HG03439 (cell line): ENCODE results near the gene RAD51D.
"Not testable (repeated sequence)": the region's sequence is repeated elsewhere in the genome, so short reads cannot be mapped to it uniquely, and the experiment has no call there.

Source experiments
- ATAC-seq: cut with Tn5 transposase; IDR thresholded peaks from one replicate; pipeline ENCODE4 v1.9.1; 2021; ENCODE audit warnings: mild to moderate bottlenecking, moderate library complexity; ENCODE audit not compliant: unreplicated experiment

Gene RAD51D

GRCh38 chr17:35073183-35073790 is 46.4 kb downstream of the RAD51D start:
- no peak for ATAC-seq

DNA sequence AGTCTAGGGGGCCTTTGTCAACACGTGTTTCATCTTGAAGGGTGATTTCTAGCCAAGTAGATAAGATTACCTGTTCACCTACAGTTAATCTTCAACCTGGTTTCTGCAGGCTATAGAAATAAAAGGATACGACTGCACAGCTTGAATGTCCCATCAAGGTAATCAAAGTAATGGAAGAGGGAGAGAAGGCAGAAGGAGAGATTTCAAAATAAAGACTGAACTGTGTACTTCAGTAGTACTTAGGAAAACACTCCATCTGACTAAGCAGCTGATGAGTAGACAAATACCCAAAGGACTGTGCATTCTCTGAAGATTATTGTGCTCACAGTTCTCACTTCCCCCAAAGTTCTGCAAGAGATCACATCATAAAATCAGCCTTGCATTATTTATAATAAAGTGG is 50.3 kb downstream of the RAD51D start:
- no peak for ATAC-seq

- ATAC-seq = no peak
Measured at GRCh38 chr17:35068249-35068648, 51.4 kb downstream of the RAD51D start.

DNA sequence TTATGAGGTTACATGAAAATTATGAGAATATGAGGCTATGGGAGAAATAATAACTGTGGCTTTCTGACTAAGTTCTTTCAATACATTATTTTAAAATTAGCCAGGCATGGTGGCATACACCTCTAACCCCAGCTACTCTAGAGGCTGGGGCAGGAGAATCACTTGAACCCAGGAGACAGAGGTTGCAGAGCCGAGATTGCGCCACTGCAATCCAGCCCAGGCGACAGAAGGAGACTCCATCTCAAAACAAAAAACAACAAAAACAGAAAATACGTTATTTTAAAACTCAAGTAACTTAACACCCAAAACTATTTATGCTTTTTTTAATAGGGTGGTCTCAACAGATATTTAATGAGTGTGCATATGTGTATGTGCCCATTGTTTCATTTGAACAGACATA is 53.8 kb downstream of the RAD51D start:
- ATAC-seq = no peak

DNA sequence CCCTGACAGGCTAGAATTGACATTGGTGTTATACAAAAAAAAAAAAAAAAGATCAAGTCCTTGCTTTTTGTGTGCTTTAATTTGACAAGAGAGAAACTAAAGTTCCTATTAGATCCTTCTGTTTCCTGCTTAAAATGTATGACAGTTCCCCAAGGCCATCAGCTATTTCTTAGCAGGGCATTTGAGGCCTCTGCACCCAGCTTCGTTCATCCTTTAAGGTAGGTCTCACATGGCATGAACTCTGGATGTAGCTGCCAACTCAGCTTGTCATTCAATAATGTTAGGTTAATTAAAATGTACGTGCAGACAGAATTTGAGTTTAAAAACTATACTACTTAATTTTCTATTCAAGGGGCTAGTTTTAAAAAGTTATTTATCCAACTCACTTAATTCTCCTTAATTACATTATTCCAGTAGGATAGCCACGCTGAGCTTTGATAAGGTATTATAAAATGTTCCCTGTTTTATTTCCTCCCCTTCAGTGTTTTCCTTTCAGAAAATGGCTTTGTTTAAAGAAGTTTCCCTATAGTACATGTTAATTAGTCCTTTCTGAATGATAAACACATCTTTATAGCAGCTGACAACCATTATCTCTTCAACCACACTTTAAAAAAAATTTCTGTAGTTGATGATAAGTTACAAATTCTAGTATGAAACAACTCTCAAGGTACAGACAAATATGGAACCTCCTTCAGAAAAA is 55.0 kb downstream of the RAD51D start:
- no peak for ATAC-seq

- ATAC-seq = peak; percentile 85
Measured at GRCh38 chr17:35063514-35064223, 56.0 kb downstream of the RAD51D start, which contains the start of gene RFFL. Gene RFFL (minus strand): TSS chr17:35063707. CDS start chr17:35026553, 37,154 bp downstream.

DNA sequence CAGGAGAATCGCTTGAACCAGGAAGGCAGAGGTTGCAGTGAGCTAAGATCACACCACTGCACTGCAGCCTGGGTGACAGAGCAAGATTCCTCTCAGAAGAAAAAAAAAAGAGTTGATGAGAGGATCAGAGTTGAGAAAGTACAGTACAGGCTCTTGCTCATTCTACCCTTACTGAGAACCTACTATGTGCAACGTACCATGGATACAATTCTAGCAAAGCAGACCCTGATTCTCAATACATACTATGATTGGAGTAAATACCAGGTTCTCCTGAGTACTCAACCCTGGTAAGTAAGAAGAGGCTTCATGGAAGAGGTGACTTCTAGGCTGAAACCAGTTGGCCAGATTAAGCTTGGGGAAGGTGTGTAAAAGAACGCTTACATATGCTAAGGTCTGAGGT is 57.4 kb downstream of the RAD51D start:
- ATAC-seq = no peak

GRCh38 chr17:35057332-35057915 is 62.2 kb downstream of the RAD51D start:
- ATAC-seq = no peak

GRCh38 chr17:35056013-35056412 is 63.6 kb downstream of the RAD51D start:
- ATAC-seq = no peak

GRCh38 chr17:35053204-35053603 is 66.5 kb downstream of the RAD51D start:
- no peak for ATAC-seq

DNA sequence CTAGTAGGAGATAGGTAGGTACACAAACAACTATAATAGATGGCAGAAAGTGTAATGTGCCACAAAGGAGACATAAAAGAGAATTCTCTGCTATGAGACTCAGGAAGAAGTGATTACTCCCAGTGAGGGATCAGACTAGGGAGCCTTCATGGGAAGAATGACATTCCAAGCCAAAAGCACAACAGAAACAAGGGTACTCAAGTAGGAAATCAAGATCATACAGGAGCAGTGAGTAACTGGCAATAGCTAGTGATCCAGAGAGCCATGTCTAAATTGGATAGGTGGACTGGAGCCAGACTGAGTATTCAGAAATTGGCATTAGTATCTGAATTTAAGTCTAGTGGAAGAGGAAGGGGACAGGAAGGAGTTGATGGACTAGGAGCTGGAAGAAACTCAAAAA is 66.9 kb downstream of the RAD51D start:
- no peak for ATAC-seq

DNA sequence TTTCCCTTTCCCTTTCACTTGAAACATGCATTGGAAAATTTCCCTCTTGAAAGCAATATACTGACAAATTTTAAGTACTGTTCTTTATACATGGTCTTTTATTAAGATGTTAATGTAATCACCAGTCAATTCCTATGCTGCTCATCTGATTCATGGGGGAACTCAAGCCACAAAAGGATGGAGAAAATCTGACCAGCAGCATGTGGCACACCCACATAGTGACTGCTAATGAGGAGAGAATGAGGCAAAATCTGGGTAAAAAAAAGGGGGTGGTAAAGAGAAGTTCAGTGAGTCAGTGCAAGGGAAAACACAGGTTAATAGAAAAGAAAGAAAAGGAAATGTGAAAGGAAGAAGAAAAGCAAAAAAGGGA is 67.4 kb downstream of the RAD51D start:
- no peak for ATAC-seq

- no peak for ATAC-seq
Measured at GRCh38 chr17:35051579-35052240, 68.0 kb downstream of the RAD51D start.

DNA sequence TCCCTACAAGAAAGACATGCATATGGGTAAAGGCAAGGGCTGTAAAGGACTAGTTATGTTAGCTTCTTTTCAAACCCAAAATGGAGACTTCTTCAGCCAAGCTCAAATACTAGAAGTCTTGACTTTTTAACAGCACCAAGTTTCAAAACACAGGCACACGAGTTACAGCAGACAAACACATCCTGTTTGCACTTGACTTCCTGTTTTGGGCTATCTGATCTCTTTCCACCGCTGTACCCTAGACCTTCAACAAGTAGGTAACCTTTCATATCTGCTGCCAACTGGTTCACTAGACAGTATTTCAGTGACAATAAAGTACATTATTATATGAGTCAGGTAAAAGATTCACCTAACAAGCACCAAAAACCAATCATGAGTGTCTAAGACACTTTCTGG is 68.5 kb downstream of the RAD51D start:
- no peak for ATAC-seq

DNA sequence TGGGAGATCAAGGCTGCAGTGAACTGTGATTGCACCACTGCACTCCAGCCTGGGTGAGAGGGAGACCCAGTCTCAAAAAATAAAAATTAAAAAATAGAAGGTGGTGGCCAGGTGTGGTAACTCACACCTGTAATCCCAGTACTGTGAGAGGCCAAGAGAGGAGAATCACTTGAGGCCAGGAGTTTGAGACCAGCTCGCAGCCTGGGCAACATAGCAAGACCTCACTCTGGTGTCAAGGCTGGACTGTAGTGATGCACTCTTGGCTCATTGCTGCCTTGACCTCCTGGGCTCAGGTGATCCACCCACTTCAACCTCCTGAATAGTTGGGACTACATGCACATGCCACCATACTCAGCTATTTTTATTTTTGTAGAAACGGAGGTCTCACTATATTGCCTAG is 69.5 kb downstream of the RAD51D start:
- no peak for ATAC-seq

DNA sequence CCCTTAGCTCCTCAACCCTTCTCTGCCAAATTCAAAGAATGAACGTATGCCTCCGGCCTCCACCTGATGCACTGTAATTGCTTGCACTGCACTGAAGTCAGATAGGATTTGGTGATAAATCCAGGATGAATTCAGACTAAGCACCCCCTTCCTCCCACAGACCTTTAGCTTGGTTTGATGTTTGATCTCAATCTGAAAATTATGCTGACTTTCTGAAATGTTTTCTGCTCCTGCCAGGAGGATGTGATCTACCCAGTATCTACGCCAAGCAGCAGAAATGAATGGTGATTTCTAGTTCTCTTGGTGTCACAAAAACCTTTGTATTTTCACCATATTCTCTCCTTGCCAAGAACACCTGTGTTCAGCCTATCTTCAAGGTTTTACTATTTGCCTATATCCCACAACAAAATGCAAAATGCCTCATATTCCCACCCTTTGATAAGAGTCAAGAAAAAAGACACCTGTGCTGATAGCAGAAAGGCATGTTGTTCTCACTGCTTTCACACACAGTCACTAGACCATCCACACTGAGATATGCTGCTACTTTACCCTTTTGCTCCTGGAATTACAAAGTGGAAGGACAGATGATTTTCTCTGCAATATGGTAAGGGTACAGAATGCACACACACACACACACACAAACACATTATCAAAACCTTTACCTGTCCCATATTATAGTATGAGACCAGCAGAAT is 70.8 kb downstream of the RAD51D start:
- no peak for ATAC-seq

GRCh38 chr17:35046740-35047283 is 72.8 kb downstream of the RAD51D start:
- ATAC-seq = peak; percentile 57

- peak; percentile 8 for ATAC-seq
Measured at GRCh38 chr17:35046245-35046644, 73.4 kb downstream of the RAD51D start.

GRCh38 chr17:35045458-35045979 is 74.1 kb downstream of the RAD51D start:
- not testable (repeated sequence) for ATAC-seq

- no peak for ATAC-seq
Measured at GRCh38 chr17:35044181-35044580, 75.5 kb downstream of the RAD51D start.
